Choroid plexus epithelial cell (primary cell): ENCODE results near the gene NUDCD2.
"Not testable (repeated sequence)": the region's sequence is repeated elsewhere in the genome, so short reads cannot be mapped to it uniquely, and the experiment has no call there.

Experiments used
- DNase-seq: peaks from one replicate; pipeline ENCODE4 v3.0.0-alpha.2; 2010; ENCODE audit warnings: low read depth
- H3K4me3 ChIP-seq: 2 replicates; pipeline ENCODE4 v1.5.1; 2011; ENCODE audit warnings: low read depth, mild to moderate bottlenecking, control low read depth, low read length, moderate library complexity
- TF ChIP-seq, protein P1 (sequence below): conservative IDR thresholded peaks from 2 replicates; pipeline ENCODE4 v1.5.1; 2011; ENCODE audit warnings: low read depth, mild to moderate bottlenecking, control low read depth, inconsistent platforms, low read length, moderate library complexity

NUDCD2 gene

DNA sequence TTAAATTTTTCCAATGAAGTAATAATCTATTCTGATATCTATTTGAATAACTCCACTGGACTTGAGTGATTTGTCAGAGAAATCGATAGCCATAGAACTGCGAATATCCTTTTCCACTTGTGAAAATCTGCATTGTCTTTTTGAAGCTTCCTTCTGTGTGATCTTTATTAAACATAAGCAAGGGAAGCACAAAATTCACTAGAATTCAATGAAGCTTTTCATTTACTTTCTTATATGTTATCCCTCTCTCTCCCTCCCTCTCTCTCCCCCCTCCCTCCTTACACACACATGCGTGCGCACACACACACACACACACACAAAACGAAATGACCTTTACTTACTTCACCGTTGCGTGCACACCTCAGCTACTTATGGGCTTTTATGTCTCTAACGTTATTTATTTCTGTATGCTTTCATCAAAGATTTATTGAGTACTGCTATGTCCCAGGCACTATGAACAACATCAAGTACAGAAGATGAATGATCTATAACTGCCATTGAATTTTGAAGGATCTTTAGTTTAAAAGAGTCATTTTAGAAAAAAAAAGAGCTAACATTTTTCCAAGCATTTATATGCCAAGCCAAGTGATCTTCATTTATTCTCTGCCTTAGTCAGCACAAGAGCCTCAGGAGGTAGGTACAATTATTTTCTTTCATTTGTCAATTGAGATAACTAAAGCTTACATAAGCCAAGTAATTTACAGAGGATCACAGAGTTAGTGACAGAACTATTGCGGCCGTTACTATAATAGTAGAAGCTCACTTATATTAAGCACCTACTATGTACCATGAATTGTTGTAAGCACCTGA, 55.3 kb downstream of the NUDCD2 start:
- TF ChIP-seq, protein P1, sequence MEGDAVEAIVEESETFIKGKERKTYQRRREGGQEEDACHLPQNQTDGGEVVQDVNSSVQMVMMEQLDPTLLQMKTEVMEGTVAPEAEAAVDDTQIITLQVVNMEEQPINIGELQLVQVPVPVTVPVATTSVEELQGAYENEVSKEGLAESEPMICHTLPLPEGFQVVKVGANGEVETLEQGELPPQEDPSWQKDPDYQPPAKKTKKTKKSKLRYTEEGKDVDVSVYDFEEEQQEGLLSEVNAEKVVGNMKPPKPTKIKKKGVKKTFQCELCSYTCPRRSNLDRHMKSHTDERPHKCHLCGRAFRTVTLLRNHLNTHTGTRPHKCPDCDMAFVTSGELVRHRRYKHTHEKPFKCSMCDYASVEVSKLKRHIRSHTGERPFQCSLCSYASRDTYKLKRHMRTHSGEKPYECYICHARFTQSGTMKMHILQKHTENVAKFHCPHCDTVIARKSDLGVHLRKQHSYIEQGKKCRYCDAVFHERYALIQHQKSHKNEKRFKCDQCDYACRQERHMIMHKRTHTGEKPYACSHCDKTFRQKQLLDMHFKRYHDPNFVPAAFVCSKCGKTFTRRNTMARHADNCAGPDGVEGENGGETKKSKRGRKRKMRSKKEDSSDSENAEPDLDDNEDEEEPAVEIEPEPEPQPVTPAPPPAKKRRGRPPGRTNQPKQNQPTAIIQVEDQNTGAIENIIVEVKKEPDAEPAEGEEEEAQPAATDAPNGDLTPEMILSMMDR = no peak
- no peak overlapping the region for H3K4me3 ChIP-seq
- no peak for DNase-seq

GRCh38 chr5:163402007-163402406, 57.9 kb downstream of the NUDCD2 start:
- DNase-seq = no peak
- no peak overlapping the region for H3K4me3 ChIP-seq
- TF ChIP-seq, protein P1 = no peak

DNA sequence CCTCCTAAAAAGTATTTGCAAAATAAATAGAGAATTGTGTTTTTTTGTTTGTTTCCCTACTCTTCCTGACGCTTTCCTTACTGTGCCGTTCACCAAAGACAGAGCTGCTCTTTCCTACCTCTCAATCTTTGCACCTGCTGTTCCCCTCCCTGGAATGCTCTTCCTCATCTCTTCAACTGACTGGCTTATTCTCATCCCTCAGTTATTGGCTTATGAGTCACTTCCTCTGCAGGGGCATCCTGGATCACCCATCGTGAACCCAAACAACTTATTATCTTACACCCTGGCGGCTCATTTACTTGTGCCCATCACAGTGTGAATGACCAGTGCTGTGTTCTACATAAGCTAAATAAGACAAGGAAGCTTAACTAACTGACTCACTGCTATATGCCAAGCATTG, 58.6 kb downstream of the NUDCD2 start:
- TF ChIP-seq, protein P1 = no peak
- no peak overlapping the region for H3K4me3 ChIP-seq
- no peak for DNase-seq

GRCh38 chr5:163399923-163400322, 60.0 kb downstream of the NUDCD2 start:
- H3K4me3 ChIP-seq = no peak overlapping the region
- no peak for DNase-seq
- TF ChIP-seq, protein P1 = no peak

DNA sequence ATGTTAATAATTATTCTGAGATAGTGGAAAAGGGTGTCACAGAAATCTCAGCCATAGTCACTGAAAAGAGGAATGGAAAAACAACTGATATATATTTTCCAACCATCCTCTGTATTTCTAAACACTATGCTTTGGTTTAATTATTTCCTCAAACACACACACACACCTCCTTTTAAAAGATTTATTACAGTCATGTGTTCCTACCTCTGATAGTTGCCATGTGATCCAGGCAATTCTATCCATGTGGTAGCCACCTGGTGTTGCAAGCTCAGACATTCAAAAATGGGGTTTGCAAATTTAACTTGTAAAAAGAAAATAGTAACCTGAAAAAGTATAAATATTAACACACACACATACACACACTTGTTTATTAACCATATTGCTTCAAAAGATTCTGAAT, 62.5 kb downstream of the NUDCD2 start:
- TF ChIP-seq, protein P1 = no peak
- no peak overlapping the region for H3K4me3 ChIP-seq
- DNase-seq = no peak

GRCh38 chr5:163396818-163397340, 63.0 kb downstream of the NUDCD2 start:
- not testable (repeated sequence) for DNase-seq, H3K4me3 ChIP-seq
